ENCODE measurements around the gene YBX2.

The YBX2 gene

GRCh38 chr17:7266784-7267183 lies 27.7 kb downstream of the YBX2 start:
- DNase-seq (ENCODE audit: low read depth, low spot score), result no peak

GRCh38 chr17:7263801-7264078 lies 30.7 kb downstream of the YBX2 start:
- no peak for DNase-seq (ENCODE audit: low read depth, low spot score)

- DNase-seq (ENCODE audit: low read depth, low spot score), result no peak
These were observed 31.3 kb downstream of the YBX2 start for GRCh38 chr17:7262935-7263800.

- no peak for DNase-seq (ENCODE audit: low read depth, low spot score)
These were observed 32.1 kb downstream of the YBX2 start, which contains the start of gene CLDN7 for GRCh38 chr17:7262192-7262934. CLDN7 (minus strand) TSS chr17:7262478; CDS start chr17:7262043, 435 bp downstream.

GRCh38 chr17:7261379-7262191 lies 32.9 kb downstream of the YBX2 start:
- DNase-seq (ENCODE audit: low read depth, low spot score), result no peak

GRCh38 chr17:7260651-7261378 lies 33.6 kb downstream of the YBX2 start:
- no peak for DNase-seq (ENCODE audit: low read depth, low spot score)

- DNase-seq (ENCODE audit: low read depth, low spot score), result no peak
These were observed 34.3 kb downstream of the YBX2 start for GRCh38 chr17:7260151-7260550.

GRCh38 chr17:7259555-7259889 lies 34.9 kb downstream of the YBX2 start:
- DNase-seq (ENCODE audit: low read depth, low spot score), result no peak

- no peak for DNase-seq (ENCODE audit: low read depth, low spot score)
These were observed 35.5 kb downstream of the YBX2 start for GRCh38 chr17:7258731-7259554.

- no peak for DNase-seq (ENCODE audit: low read depth, low spot score)
These were observed 37.5 kb downstream of the YBX2 start for GRCh38 chr17:7256766-7257456.

GRCh38 chr17:7254511-7254910 lies 39.9 kb downstream of the YBX2 start:
- no peak for DNase-seq (ENCODE audit: low read depth, low spot score)

- DNase-seq (ENCODE audit: low read depth, low spot score), result no peak
These were observed 41.4 kb downstream of the YBX2 start for GRCh38 chr17:7253082-7253481.

- peak; percentile 81 for DNase-seq (ENCODE audit: low read depth, low spot score)
These were observed 42.0 kb downstream of the YBX2 start, which contains the start of gene ELP5 for GRCh38 chr17:7252176-7253043. ELP5 (plus strand) TSS chr17:7252215; CDS start chr17:7252551, 336 bp downstream.

- peak; percentile 100 for DNase-seq (ENCODE audit: low read depth, low spot score)
These were observed 42.7 kb downstream of the YBX2 start, which contains the start of gene CTDNEP1 for GRCh38 chr17:7251661-7252175. CTDNEP1 (minus strand) TSS chr17:7251734; CDS start chr17:7251296, 438 bp downstream.

GRCh38 chr17:7250695-7251627 lies 43.5 kb downstream of the YBX2 start:
- DNase-seq (ENCODE audit: low read depth, low spot score), result no peak

- no peak for DNase-seq (ENCODE audit: low read depth, low spot score)
These were observed 44.6 kb downstream of the YBX2 start for GRCh38 chr17:7249830-7250229.

- no peak for DNase-seq (ENCODE audit: low read depth, low spot score)
These were observed 45.2 kb downstream of the YBX2 start for GRCh38 chr17:7249214-7249613.

- no peak for DNase-seq (ENCODE audit: low read depth, low spot score)
These were observed 45.6 kb downstream of the YBX2 start for GRCh38 chr17:7248796-7249195.

All from activated CD4-positive, CD25-positive, alpha-beta regulatory T cell treated with anti-CD3 and anti-CD28 coated beads, Interleukin-2, amount 50 U/mL, for 16 hours (primary cell).